ENCODE data around the gene COA3.

DNA sequence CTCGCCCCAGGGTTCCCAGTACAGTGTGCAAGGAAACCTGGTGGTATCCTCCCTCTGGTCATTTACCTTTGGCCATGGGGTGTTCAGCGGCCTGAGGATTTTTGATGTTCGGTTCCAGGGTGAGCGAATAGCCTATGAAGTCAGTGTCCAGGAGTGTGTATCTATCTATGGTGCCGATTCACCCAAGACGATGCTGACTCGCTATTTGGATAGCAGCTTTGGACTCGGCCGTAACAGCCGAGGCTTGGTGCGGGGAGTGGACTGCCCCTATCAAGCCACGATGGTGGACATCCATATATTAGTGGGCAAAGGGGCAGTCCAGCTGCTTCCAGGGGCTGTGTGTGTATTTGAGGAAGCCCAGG is 47.0 kb upstream of the COA3 start:
- TF ChIP-seq, protein P1, sequence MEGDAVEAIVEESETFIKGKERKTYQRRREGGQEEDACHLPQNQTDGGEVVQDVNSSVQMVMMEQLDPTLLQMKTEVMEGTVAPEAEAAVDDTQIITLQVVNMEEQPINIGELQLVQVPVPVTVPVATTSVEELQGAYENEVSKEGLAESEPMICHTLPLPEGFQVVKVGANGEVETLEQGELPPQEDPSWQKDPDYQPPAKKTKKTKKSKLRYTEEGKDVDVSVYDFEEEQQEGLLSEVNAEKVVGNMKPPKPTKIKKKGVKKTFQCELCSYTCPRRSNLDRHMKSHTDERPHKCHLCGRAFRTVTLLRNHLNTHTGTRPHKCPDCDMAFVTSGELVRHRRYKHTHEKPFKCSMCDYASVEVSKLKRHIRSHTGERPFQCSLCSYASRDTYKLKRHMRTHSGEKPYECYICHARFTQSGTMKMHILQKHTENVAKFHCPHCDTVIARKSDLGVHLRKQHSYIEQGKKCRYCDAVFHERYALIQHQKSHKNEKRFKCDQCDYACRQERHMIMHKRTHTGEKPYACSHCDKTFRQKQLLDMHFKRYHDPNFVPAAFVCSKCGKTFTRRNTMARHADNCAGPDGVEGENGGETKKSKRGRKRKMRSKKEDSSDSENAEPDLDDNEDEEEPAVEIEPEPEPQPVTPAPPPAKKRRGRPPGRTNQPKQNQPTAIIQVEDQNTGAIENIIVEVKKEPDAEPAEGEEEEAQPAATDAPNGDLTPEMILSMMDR (IDR thresholded peaks at IDR 0.05): no peak
- no peak for TF ChIP-seq POLR2A (IDR thresholded peaks at IDR 0.05)
